Parathyroid adenoma (tissue), 2 donors: ENCODE measurements around the gene XXYLT1.

Experiments
- H2AFZ ChIP-seq: fragments of 300-600 bp; sonication (generic); one replicate; pipeline ENCODE4 v1.7.0; 2017; ENCODE audit warnings: antibody characterized with exemption, mild to moderate bottlenecking
- H3K27ac ChIP-seq: fragments of 300-600 bp; sonication (generic); one replicate; pipeline ENCODE4 v1.7.0; 2017
- H3K27me3 ChIP-seq: fragments of 300-600 bp; sonication (generic); one replicate; pipeline ENCODE4 v1.7.0; 2017; ENCODE audit warnings: low read length; ENCODE audit not compliant: control insufficient read depth, insufficient read depth
- H3K36me3 ChIP-seq: fragments of 300-600 bp; sonication (generic); one replicate; pipeline ENCODE4 v1.7.0; 2017; ENCODE audit warnings: low read length; ENCODE audit not compliant: control insufficient read depth, insufficient read depth
- H3K4me1 ChIP-seq: fragments of 300-600 bp; sonication (generic); one replicate; pipeline ENCODE4 v1.7.0; 2017; ENCODE audit warnings: control low read depth
- H3K4me2 ChIP-seq: fragments of 300-600 bp; sonication (generic); one replicate; pipeline ENCODE4 v1.7.0; 2017; ENCODE audit warnings: low read length
- H3K4me3 ChIP-seq: fragments of 300-600 bp; sonication (generic); one replicate; pipeline ENCODE4 v1.7.0; 2017; ENCODE audit warnings: low read depth, low read length
- H3K79me2 ChIP-seq: fragments of 300-600 bp; sonication (generic); one replicate; pipeline ENCODE4 v1.7.0; 2017; ENCODE audit warnings: control low read depth
- H3K9ac ChIP-seq: fragments of 300-600 bp; sonication (generic); one replicate; pipeline ENCODE4 v1.7.0; 2017; ENCODE audit warnings: mild to moderate bottlenecking
- H3K9me3 ChIP-seq: fragments of 300-600 bp; sonication (generic); one replicate; pipeline ENCODE4 v1.7.0; 2017; ENCODE audit warnings: low read length; ENCODE audit not compliant: control insufficient read depth
- CTCF ChIP-seq: fragments of 300-600 bp; sonication (generic); IDR thresholded peaks from one replicate; pipeline ENCODE4 v1.7.0; 2017; ENCODE audit warnings: antibody characterized with exemption, mild to moderate bottlenecking
- donor health status: primary hyperparathyroidism.

XXYLT1 gene

DNA sequence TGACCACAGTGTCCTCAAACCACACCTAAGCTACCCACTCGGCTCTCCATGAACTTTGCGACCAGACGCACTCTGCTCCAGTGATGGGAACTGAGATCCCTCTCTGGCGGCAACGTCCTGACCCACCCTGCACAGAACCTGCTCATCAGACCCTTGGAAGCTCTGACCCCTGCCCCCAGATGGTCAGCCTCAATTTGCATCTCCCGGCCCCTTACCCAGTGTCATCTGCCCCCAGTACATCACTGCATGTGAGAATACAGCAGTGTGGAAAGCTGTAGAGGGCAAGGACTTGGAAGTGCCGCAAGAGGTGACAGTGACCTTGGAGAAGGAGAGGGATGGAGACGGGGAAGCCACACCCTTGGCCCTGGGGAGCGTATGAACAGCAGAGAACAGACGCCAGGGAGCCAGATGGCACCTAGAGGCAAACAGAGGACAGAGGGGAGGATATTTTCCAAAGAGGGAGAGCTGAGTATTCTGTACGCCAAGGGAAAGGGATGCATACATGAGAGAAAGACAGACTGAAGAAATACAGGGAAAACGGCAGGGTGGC is 192.0 kb downstream of the XXYLT1 start:
- Histone ChIP-seq H3K4me2 (no peak overlapping the region), H3K4me3 (no peak overlapping the region), H3K79me2 (peaks cover 2% of the 10 kb centered on the region), H3K36me3 (no peaks in the 10 kb centered on the region), H2AFZ (no peak overlapping the region), H3K4me1 (peaks cover 15% of the 10 kb centered on the region), H3K9me3 (no peaks in the 10 kb centered on the region), H3K27ac (no peak overlapping the region), H3K9ac (no peak overlapping the region), H3K27me3 (no peaks in the 10 kb centered on the region)
- no peak for TF ChIP-seq CTCF

DNA sequence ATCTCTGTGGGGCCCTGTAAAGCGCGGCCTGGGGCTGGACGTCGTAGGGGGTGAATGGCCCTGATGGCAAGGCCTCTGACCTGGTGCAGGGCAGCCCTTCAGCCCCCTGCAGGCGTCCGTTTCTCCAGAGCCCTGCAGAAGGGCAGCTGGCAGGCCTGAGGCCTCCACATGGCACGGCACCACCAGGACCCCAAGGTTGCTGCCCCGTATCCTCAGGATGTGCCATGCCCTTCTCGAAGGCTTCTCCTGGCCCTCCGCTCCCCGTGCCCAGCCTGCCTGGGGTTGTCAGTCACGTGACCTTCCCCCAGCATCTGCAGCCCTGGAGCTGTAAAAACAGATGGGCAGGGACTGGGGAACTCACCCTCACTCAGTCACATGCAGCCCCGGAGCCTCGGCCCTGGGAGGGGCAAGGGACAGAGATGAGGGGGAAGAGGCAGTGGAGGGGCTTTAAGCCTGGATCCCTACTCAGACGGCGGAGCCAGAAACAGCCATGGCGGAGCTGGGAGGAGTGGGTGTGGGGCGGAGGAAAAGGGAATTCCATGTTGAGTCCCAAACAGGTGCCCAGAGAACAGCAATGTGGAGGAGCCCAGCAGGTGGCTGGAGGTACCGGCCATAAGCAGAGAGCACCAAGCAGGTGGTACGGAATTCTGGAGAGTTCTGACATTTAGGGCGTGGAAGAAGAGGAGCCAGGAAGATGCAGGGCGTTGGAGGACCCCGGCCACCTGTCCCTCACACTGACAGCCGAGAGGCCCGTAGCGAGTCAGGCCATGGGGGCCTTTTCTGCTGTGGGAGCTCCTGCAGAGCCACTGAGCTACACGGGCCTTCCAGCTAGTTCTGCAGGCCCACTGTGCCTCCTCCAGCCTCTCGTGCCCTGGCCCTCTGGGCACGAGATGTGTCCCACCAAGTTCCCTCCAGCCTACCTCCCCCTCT is 193.1 kb downstream of the XXYLT1 start:
- H2AFZ ChIP-seq = no peak overlapping the region

GRCh38 chr3:195076981-195077610 is 193.9 kb downstream of the XXYLT1 start:
- peaks cover 15% of the 10 kb centered on the region for H3K4me1 ChIP-seq
- no peak for TF ChIP-seq CTCF
- H3K79me2 ChIP-seq = peaks cover 2% of the 10 kb centered on the region
- H3K4me3 ChIP-seq = no peak overlapping the region
- no peak overlapping the region for H2AFZ ChIP-seq
- no peaks in the 10 kb centered on the region for H3K27me3 ChIP-seq
- H3K36me3 ChIP-seq = no peaks in the 10 kb centered on the region
- no peak overlapping the region for H3K9ac ChIP-seq
- H3K9me3 ChIP-seq = no peaks in the 10 kb centered on the region
- H3K4me2 ChIP-seq = no peak overlapping the region
- H3K27ac ChIP-seq = no peak overlapping the region

More for the DNA sequence above, 193.1 kb downstream of the XXYLT1 start:
- Histone ChIP-seq H3K36me3 (no peaks in the 10 kb centered on the region), H3K9ac (no peak overlapping the region), H3K4me2 (no peak overlapping the region), H3K27me3 (no peaks in the 10 kb centered on the region), H3K9me3 (no peaks in the 10 kb centered on the region), H3K4me1 (peaks cover 15% of the 10 kb centered on the region), H3K27ac (no peak overlapping the region), H3K4me3 (no peak overlapping the region), H3K79me2 (peaks cover 2% of the 10 kb centered on the region)
- no peak for TF ChIP-seq CTCF

GRCh38 chr3:195075941-195076875 is 194.8 kb downstream of the XXYLT1 start:
- Histone ChIP-seq H3K9ac (no peak overlapping the region), H3K9me3 (no peaks in the 10 kb centered on the region), H3K79me2 (no peaks in the 10 kb centered on the region), H3K27me3 (no peaks in the 10 kb centered on the region), H3K4me3 (no peak overlapping the region), H2AFZ (no peak overlapping the region), H3K27ac (no peak overlapping the region), H3K4me2 (no peak overlapping the region), H3K36me3 (no peaks in the 10 kb centered on the region), H3K4me1 (peaks cover 7% of the 10 kb centered on the region)
- no peak for TF ChIP-seq CTCF
